Transverse colon (tissue), 4 donors: Measurements from ENCODE around the gene RFX3.

Experiments used
- CTCF ChIP-seq, 5 experiments: fragments of 200-600 bp in 3 of 5; fragments of 450-650 bp in 2 of 5; sonication (generic) in 3 of 5; IDR thresholded peaks; 1 replicate in 2 of 5; 2 replicates in 3 of 5; pipeline ENCODE4 v1.5.1; 2016 to 2017; ENCODE audit warnings: antibody characterized with exemption in 5 of 5, inconsistent platforms in 3 of 5, mild to moderate bottlenecking in 2 of 5, moderate library complexity in 1 of 5
- POLR2AphosphoS5 ChIP-seq, 3 donors: sonication (generic); formaldehyde crosslinking; IDR thresholded peaks; one replicate each; pipeline ENCODE4 v1.6.1; 2016; ENCODE audit warnings: antibody characterized with exemption in 3 of 3

GRCh38 chr9:3386753-3387152, 139.0 kb downstream of the RFX3 start:
- TF ChIP-seq CTCF (IDR thresholded peaks at IDR 0.05) (no peak), POLR2AphosphoS5 (IDR thresholded peaks at IDR 0.05) (no peak)
